OCI-LY1 (cell line): ENCODE data around the gene UCP2.

Source experiments
- H2AFZ ChIP-seq: fragments of 200-600 bp; sonication (generic), shearing (Covaris generic); 2 replicates; pipeline ENCODE4 v1.6.0; 2014; ENCODE audit warnings: antibody characterized with exemption, mild to moderate bottlenecking, low read length
- H3F3A ChIP-seq: fragments of 200-600 bp; sonication (generic), shearing (Covaris generic); 2 replicates; pipeline ENCODE4 v1.6.0; 2014; ENCODE audit warnings: mild to moderate bottlenecking, antibody characterized with exemption, low read length, moderate library complexity; ENCODE audit not compliant: insufficient read depth
- H3K27ac ChIP-seq: fragments of 200-600 bp; sonication (generic); 2 replicates; pipeline ENCODE4 v1.5.1; 2014; ENCODE audit warnings: low read length, mixed run types, mild to moderate bottlenecking, low read depth; ENCODE audit not compliant: poor library complexity, severe bottlenecking
- H3K27me3 ChIP-seq: fragments of 200-600 bp; sonication (generic); 2 replicates; pipeline ENCODE4 v1.6.0; 2014; ENCODE audit warnings: antibody characterized with exemption, mild to moderate bottlenecking, low read length, moderate library complexity; ENCODE audit not compliant: insufficient read depth
- H3K36me3 ChIP-seq: fragments of 200-600 bp; sonication (generic); 2 replicates; pipeline ENCODE4 v1.6.1; 2014; ENCODE audit warnings: mild to moderate bottlenecking, antibody characterized with exemption, low read length, moderate library complexity, mixed read lengths; ENCODE audit not compliant: insufficient read depth
- H3K4me1 ChIP-seq: fragments of 200-600 bp; sonication (generic); 2 replicates; pipeline ENCODE4 v1.5.1; 2014; ENCODE audit warnings: mild to moderate bottlenecking, low read length, moderate library complexity; ENCODE audit not compliant: insufficient read depth, severe bottlenecking
- H3K4me2 ChIP-seq: fragments of 200-600 bp; sonication (generic), shearing (Covaris generic); 2 replicates; pipeline ENCODE4 v1.6.1; 2014; ENCODE audit warnings: low read length
- H3K4me3 ChIP-seq: fragments of 200-600 bp; sonication (generic); 2 replicates; pipeline ENCODE4 v1.5.1; 2014; ENCODE audit warnings: low read length, low read depth, mild to moderate bottlenecking, mixed read lengths; ENCODE audit not compliant: poor library complexity, severe bottlenecking
- H3K79me2 ChIP-seq: fragments of 200-600 bp; shearing (Covaris generic); 2 replicates; pipeline ENCODE4 v1.6.1; 2016; ENCODE audit warnings: mixed run types, low read length, mixed read lengths; ENCODE audit not compliant: insufficient read depth
- H3K9ac ChIP-seq: fragments of 200-600 bp; sonication (generic), shearing (Covaris generic); 2 replicates; pipeline ENCODE4 v1.6.1; 2014; ENCODE audit warnings: mild to moderate bottlenecking, low read length, mixed read lengths
- H3K9me2 ChIP-seq: fragments of 200-600 bp; sonication (generic), shearing (Covaris generic); 2 replicates; pipeline ENCODE4 v1.6.1; 2014; ENCODE audit warnings: low read depth, mild to moderate bottlenecking, low read length, mixed read lengths
- H3K9me3 ChIP-seq: fragments of 200-600 bp; shearing (Covaris generic); 2 replicates; pipeline ENCODE4 v1.6.1; 2014; ENCODE audit warnings: low read length, mixed read lengths
- H4K20me1 ChIP-seq: fragments of 200-600 bp; sonication (generic), shearing (Covaris generic); 2 replicates; pipeline ENCODE4 v1.6.0; 2016; ENCODE audit warnings: mild to moderate bottlenecking, low read length; ENCODE audit not compliant: insufficient read depth
- EZH2 ChIP-seq: fragments of 200-600 bp; sonication (generic), shearing (Covaris generic); IDR thresholded peaks from 2 replicates; pipeline ENCODE4 v1.8.0; 2017; ENCODE audit warnings: borderline replicate concordance, mixed run types, mild to moderate bottlenecking, antibody characterized with exemption, low read length, moderate library complexity, mixed read lengths
- TF ChIP-seq, protein P1 (sequence below): fragments of 200-600 bp; sonication (generic), shearing (Covaris generic); IDR thresholded peaks from 2 replicates; pipeline ENCODE4 v1.5.1; 2017; ENCODE audit warnings: mild to moderate bottlenecking, antibody characterized with exemption, low read length, moderate library complexity, mixed read lengths

The UCP2 gene

DNA sequence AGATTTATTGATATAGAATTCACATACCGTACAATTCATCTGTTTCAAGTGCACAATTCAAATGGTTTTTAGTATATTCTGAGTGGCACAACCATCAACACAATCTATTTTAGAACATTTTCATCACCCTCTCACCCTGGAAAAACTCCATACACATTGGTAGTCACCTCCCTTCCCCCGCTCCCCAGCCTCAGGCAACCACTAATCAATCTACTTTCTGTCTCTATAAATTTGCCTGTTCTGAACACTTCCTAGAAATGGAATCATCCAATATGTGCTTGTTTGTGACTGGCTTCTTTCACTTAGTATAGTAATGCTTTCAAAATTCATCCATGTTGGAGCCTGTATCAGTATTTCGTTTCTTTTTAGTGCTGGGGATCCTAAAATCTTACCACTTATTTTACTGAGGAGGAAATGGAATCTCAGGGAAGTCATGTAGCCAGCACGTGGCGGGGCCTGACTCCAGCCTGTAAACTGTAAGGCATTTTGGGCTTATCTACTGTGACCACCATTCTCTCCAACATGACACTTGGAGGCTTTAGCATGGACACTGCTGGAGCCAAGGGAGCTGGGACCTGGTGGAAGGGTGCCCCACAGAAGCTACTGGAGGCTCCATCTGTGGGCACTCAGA lies 27.1 kb upstream of the UCP2 start:
- no peak overlapping the region for H2AFZ ChIP-seq
- H3K36me3 ChIP-seq: no peaks in the 10 kb centered on the region
- no peak overlapping the region for H3K4me3 ChIP-seq
- no peak overlapping the region for H3K4me2 ChIP-seq
- TF ChIP-seq, protein P1, sequence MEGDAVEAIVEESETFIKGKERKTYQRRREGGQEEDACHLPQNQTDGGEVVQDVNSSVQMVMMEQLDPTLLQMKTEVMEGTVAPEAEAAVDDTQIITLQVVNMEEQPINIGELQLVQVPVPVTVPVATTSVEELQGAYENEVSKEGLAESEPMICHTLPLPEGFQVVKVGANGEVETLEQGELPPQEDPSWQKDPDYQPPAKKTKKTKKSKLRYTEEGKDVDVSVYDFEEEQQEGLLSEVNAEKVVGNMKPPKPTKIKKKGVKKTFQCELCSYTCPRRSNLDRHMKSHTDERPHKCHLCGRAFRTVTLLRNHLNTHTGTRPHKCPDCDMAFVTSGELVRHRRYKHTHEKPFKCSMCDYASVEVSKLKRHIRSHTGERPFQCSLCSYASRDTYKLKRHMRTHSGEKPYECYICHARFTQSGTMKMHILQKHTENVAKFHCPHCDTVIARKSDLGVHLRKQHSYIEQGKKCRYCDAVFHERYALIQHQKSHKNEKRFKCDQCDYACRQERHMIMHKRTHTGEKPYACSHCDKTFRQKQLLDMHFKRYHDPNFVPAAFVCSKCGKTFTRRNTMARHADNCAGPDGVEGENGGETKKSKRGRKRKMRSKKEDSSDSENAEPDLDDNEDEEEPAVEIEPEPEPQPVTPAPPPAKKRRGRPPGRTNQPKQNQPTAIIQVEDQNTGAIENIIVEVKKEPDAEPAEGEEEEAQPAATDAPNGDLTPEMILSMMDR: no peak
- TF ChIP-seq EZH2: no peak
- H3F3A ChIP-seq: no peaks in the 10 kb centered on the region
- H3K27me3 ChIP-seq: no peaks in the 10 kb centered on the region
- no peak overlapping the region for H3K27ac ChIP-seq
- H4K20me1 ChIP-seq: no peaks in the 10 kb centered on the region
- H3K9ac ChIP-seq: no peak overlapping the region
- H3K4me1 ChIP-seq: peaks cover 10% of the 10 kb centered on the region
- no peaks in the 10 kb centered on the region for H3K9me3 ChIP-seq
- H3K9me2 ChIP-seq: no peaks in the 10 kb centered on the region
- H3K79me2 ChIP-seq: no peaks in the 10 kb centered on the region

DNA sequence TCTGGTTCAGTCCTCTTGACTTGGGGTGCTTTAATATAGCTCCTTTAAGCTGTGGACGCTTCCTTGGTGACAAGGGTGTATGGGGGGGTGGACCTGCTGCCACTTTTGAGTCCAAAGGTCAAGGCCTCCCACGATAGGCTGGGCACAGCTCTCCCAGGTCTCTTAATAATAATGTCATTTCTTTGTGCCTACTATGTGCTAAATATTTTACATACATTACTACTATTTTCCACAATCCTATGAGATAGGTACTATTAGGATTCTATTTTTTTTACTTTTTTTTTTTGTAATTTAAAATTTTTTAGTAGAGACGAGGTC lies 26.5 kb upstream of the UCP2 start:
- H3K4me1 ChIP-seq: peaks cover 10% of the 10 kb centered on the region
- no peaks in the 10 kb centered on the region for H3K79me2 ChIP-seq
- H3K9me3 ChIP-seq: no peaks in the 10 kb centered on the region
- H3K9me2 ChIP-seq: no peaks in the 10 kb centered on the region
- no peak overlapping the region for H3K4me3 ChIP-seq
- TF ChIP-seq, protein P1: no peak
- no peak for TF ChIP-seq EZH2
- H3K4me2 ChIP-seq: no peak overlapping the region
- no peaks in the 10 kb centered on the region for H4K20me1 ChIP-seq
- no peak overlapping the region for H3K27ac ChIP-seq
- H3F3A ChIP-seq: no peaks in the 10 kb centered on the region
- no peaks in the 10 kb centered on the region for H3K27me3 ChIP-seq
- H3K36me3 ChIP-seq: no peaks in the 10 kb centered on the region
- H2AFZ ChIP-seq: no peak overlapping the region
- H3K9ac ChIP-seq: no peak overlapping the region

DNA sequence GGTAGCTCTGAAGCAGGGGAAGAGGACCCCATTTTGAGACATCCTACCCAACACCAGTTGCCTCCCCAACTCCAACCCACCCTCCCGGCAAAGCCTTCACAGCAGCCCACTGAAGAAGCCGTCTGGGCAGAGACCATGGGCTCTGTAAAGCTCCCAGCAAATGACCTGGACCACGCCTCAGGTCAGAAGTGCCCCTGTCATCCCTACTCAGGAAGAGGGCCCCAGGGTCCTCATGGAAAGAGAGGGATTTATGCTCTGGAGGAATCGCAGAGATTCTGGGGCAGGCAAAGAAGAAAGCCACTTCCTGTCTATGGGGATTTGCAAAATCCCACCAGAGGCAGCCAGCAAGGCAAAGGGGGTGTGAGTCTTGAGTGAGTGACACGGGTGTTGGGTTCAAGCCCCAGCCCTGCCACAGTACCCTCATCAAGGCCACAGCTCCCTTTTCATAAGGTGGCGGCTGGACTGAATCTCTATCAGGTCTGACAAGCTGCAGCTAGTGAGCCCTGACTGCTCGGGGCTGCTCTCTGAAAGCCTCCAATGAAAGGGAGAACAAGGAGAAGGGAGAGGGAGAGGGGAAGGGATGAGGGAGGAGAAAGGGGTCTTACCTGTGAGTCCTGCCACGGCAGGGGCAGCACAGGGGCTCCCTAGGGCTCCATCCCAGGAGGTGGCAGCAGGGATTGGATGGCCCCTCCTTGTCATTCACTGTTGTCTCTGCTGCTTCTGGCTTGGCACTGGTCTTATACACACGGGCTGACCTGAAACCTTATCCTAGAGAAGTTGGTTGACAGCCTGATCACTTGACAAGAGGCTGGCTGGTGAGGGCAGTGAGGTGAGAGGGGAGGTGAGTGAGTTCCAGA lies 26.0 kb upstream of the UCP2 start, which contains the start of gene UCP3:
Gene UCP3 (minus strand): TSS at position 713 of the 857 bp plus-strand sequence. CDS start 2,043 bp downstream, outside the sequence.
- Histone ChIP-seq H3K27me3 (no peaks in the 10 kb centered on the region), H3K9ac (no peak within 1 kb of the TSS), H3K9me3 (no peaks in the 10 kb centered on the region), H3K4me1 (peaks cover 10% of the 10 kb centered on the region), H4K20me1 (no peaks in the 10 kb centered on the region), H3F3A (no peaks in the 10 kb centered on the region), H3K36me3 (no peaks in the 10 kb centered on the region), H3K79me2 (no peaks in the 10 kb centered on the region), H3K9me2 (no peaks in the 10 kb centered on the region), H3K4me3 (no peak within 1 kb of the TSS), H2AFZ (no peak within 1 kb of the TSS), H3K4me2 (no peak within 1 kb of the TSS), H3K27ac (no peak within 1 kb of the TSS)
- TF ChIP-seq EZH2: no peak
- TF ChIP-seq, protein P1: no peak
